NCI-H510A (cell line): ENCODE data around the gene MPP3.
"Not testable (repeated sequence)": the region's sequence is repeated elsewhere in the genome, so short reads cannot be mapped to it uniquely, and the experiment has no call there.

Experiments used
- DNase-seq: peaks from one replicate; lab custom pipeline; 2025; lab: John Stamatoyannopoulos, UW

The MPP3 gene

DNA sequence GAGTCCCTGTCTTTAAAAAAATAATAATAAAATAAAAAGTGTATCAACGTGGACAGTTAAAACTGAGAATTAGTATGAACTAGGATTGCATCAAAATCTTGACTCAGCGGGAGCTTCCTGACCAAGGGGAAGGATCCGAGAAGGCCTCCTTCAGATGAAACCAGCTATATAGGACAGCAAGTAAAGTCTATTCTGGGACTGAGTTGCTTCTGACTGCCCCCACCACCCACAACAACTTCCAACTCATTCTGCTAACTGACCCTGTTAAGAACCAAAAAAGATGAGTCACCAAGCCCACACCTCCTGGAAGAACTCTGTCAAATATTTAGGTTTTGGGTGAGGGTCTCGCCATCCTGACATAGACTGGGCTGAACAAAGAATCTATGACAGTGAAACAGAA is 24.9 kb downstream of the MPP3 start:
- DNase-seq = no peak

DNA sequence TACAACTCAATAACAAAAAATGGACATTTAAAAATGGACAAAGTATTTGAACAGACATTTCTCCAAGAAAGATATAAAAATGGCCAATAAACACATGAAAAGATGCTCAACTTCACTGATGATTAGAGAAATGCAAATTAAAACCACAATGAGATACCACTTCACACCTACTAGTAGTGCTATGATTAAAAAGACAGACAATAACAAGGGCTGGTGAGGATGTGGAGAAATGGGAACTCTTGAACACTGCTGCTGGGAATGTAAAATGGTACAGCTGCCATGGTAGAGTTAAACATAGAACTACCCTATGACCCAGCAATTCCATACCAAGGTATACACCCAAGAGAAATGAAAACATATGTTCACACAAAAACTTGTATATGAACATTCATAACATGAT is 27.8 kb downstream of the MPP3 start:
- no peak for DNase-seq

GRCh38 chr17:43803758-43804157 is 29.2 kb downstream of the MPP3 start:
- DNase-seq = no peak

DNA sequence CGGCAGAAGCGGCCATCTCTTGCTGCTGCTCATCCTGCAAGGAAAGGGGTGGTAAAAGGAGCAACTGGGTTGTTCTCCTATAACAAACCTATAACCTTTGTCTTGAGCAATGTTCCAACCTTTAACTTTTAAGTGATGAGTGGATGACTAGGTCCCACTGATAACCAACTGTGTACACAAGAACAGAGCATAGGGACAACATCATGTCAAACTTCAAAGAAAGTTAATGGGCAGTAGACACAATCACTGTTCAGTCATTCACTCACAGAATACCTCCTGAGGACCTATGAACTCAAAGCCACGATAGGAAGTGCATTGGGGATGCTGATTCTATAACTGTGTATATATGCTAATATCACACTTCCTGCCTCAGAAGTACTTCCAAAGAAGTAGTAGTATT is 31.1 kb downstream of the MPP3 start:
- no peak for DNase-seq

DNA sequence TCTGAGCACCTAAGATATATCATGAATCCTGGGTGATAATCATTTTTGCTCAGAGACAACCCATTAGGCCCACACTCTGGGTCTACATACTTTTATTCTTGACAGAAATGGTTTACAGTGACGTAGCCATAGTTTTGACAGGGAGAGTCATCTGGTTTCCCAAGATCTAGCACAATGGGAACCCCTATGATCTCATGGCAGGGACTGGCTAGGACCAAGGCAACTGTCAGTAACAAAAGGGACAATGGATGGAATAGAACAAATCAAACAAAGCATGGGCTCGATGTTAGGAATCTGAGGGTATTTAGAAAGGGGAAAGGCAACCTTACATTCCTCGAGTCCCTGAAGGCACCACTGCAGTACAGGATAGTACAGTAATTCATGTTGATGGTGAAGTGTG is 32.2 kb downstream of the MPP3 start:
- DNase-seq = no peak

DNA sequence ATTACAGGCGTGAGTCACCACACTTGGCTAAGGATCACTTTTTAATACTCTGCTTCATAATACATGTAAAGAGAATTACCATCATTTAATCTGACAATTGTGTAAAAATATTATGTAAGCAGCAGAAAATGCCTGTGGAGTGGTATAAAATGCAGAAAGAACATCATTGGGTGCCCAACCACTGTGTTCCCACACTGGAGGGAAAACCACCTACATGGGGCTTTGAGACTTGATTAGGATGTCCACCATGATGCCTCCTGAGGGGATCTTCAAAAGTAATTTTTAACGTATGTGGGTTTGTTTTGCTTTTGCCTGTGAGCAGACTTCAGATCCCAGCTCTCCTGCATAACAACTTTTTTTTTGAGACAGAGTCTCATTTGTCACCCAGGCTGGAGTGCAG is 33.9 kb downstream of the MPP3 start:
- no peak for DNase-seq

- DNase-seq = not testable (repeated sequence)
Measured at GRCh38 chr17:43798024-43798423, 34.9 kb downstream of the MPP3 start.

DNA sequence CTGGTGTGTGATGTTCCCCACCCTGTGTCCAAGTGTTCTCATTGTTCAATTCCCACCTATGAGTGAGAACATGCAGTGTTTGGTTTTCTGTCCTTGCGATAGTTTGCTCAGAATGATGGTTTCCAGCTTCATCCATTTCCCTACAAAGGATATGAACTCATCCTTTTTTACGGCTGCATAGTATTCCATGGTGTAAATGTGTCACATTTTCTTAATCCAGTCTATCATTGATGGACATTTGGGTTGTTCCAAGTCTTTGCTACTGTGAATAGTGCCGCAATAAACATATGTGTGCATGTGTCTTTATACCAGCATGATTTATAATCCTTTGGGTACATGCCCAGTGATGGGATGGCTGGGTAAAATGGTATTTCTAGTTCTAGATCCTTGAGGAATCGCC is 40.3 kb downstream of the MPP3 start:
- not testable (repeated sequence) for DNase-seq

DNA sequence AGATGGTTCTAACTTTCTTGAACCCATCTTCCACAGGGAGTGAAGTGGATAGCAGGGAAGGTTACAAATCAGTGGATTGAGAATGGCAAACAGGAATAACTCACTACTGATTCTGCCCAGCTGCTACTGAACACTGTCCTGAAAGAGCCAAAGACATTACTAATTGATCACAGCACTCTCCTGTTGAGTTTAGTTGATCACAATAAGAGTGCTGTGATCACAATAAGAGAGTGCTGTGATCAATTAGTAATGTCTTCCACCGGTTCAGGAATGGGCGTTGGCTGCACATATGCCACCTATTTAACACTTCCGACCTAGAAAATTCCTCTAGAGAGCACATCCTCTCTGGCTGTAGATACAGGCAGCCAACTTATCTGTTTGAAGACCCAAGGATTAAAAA is 41.4 kb downstream of the MPP3 start:
- DNase-seq = peak; percentile 19

- DNase-seq = no peak
Measured at GRCh38 chr17:43790311-43790940, 42.5 kb downstream of the MPP3 start.

GRCh38 chr17:43789482-43789881 is 43.5 kb downstream of the MPP3 start:
- no peak for DNase-seq

- DNase-seq = no peak
Measured at GRCh38 chr17:43788540-43788939, 44.4 kb downstream of the MPP3 start.

DNA sequence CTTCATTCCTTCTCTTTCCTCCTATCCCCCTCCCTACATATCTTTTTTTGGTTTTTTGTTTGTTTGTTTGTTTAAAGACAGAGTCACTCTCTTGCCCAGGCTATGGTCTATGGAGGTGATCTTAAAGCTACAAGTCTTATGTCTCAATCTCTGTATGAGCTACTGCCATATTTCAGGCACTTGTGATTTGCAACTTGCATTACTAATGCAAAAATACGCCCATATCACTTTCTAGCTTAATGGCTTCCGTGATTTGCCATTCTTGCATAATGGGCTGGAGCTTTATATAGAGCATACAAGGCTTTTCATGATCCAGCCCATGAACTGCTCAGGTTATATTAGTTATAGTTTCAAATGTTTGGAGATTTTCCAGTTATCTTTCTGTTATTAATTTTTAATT is 45.2 kb downstream of the MPP3 start:
- no peak for DNase-seq

- no peak for DNase-seq
Measured at GRCh38 chr17:43784628-43785101, 48.3 kb downstream of the MPP3 start.

DNA sequence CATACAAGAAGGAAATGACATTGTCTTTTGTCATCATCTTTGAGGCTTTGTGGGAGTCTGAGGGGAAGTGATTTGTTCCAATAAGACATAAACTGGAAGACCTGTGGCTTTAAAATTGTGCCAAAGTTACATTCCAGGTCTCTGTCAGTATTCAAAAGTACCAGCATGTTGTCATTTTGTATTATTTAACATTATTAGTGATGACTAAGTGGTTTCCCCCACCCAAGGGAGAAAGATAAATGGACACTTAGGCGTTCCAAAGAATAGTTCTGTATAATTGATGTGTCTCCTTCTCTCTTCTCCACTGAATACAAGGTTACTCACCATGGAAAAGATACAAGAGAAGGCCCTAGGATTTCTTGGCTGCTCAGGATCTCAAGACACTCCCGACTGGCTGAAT is 48.9 kb downstream of the MPP3 start:
- no peak for DNase-seq

- DNase-seq = no peak
Measured at GRCh38 chr17:43782913-43783680, 49.8 kb downstream of the MPP3 start.

GRCh38 chr17:43780135-43780534 is 52.8 kb downstream of the MPP3 start, which contains the start of gene CFAP97D1:
TSS of gene CFAP97D1 (plus strand) at chr17:43780435. CDS start at chr17:43780463, 28 bp downstream.
- no peak for DNase-seq

GRCh38 chr17:43779145-43780125 is 53.5 kb downstream of the MPP3 start:
- peak; percentile 29 for DNase-seq

DNA sequence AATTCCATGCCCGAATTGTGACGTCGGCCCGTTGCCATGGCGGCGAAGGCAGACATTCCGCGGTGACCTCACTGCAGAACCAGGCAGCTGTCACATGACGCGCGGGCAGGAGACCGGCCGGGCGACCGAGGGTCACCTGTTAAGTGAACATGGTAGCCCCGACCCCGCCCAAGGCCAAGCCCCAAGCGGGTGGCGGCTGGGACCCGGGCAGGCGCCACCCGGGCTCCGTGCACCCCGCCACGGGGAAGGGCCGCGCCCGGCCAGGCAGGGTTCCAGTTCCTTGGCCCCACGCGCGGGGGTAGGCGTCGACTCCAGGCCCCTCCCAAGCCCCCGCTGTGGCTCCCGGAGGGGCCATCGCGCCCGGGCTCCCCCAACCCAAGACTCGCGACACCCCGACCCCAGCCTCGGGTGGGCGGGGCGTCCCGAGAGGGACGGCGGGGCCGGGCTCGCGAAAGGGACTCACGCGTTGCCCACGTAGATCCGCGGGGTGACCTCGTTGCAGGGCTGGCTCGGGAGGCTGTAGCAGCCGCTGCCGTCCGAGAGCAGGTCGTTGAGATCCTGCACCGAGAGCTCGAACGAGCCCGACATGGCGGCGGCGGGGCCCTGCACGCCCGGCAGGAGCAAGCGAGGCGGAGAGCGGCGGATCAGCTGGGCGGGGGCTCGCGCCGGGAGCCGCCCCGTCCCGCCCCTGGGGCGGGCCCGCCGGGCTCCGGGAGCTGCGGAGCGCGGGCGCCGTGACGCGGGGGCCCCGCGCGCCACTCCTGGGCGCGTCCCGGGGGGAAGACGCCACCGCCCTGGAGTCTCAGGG is 54.4 kb downstream of the MPP3 start, which contains the start of gene DUSP3:
Gene DUSP3, minus strand, starts transcription at position 641 of the 808 bp plus-strand sequence. Its CDS starts 53 bp downstream, at position 588.
- peak; percentile 85 for DNase-seq

DNA sequence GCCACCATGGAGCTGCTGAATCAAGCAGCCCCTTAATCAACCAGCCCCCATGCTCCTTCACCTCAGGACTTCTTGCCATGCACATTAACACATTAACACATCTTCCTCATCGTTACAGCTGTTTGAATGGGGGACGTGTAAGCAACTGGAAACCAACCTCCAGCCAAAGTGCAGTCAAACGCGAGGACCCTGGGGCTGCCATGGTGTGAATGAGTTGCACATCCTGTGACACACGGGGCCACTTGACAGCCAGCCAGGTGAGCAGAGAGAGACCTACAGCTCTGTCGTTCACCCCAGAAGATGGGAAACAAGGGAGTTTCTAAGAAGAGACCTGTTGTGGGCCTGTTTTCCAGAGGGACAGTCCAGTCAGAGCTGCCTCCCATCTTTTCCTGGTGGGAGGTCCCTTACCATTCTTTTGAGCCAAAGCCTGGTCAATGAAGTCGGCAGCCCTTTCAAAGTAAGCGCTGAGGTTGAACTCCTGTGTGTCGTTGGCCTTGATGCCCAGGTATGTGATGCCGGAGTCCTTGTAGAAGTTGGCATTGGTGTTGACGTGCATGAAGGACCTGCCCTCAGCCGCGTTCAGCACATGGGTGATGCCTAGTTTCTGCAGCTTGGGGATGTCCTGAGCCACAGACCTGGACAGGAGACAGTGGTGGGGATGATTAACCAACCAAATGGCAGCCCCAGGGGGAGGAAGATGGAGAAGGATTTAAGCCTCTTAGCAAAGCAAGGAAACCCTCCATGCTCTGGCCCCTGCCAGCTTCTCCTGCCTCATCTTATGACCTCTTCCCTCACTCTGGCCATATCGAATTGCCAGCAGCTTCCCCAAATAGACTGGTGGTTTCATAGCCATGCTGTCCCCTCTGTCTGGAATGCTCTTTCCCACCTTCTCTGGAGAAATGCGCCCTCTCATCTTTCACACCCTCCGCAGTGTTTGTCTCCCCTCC is 58.4 kb downstream of the MPP3 start:
- no peak for DNase-seq
